ENCODE data around the gene ZNF672. TPM values are rescaled to one million over a fixed set of nuclear protein-coding genes. Genes with fewer than 3 reads are reported as not detected.
A peak's percentile ranks its signal among the peaks of the same experiment; 100 is the strongest.

Gene ZNF672
- total RNA-seq, 1 donor from 2014 or later = 39.8 TPM

DNA sequence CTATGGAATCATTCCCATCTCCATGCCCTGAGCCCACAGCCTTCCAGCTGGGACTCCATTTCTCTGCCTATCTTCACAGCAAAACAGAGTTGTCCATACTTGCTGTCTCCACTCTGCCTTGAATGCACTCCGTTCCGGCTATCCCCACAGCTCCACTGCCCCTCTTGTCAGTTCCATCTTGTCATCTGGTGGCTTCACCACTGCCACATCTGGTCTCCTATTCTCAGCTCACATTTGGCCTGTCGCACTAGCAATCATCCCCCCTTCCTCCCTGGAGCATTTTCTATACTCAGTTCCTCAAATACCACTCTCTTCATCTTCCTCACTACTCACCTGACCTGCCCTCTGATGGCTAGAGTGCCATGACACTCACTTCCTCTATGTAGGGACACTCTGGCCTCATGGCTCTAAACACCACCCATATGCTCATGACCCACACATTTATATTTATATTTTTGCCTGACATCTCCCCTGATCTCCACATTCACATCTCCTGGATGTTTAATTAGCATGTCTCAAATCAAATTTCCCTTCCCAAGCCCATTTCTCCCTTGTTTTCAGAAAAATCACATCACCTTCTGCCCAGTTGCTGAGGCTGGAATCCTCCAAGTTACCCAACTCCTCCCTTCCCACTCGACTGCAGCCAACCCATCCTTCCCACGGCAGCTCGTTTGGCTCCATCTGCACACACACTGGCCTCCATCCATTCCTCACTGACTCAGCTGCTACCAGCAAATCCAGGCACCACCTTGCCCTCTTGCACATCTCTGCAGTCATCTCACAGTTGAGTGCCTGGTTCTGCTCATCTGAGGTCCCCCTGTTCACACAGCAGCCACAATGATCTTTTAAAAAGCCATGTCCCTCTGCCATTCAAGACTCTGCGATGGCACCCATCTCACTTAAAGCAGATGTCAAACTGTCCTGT is 14.7 kb downstream of the ZNF672 start:
- TF ChIP-seq, protein P1, sequence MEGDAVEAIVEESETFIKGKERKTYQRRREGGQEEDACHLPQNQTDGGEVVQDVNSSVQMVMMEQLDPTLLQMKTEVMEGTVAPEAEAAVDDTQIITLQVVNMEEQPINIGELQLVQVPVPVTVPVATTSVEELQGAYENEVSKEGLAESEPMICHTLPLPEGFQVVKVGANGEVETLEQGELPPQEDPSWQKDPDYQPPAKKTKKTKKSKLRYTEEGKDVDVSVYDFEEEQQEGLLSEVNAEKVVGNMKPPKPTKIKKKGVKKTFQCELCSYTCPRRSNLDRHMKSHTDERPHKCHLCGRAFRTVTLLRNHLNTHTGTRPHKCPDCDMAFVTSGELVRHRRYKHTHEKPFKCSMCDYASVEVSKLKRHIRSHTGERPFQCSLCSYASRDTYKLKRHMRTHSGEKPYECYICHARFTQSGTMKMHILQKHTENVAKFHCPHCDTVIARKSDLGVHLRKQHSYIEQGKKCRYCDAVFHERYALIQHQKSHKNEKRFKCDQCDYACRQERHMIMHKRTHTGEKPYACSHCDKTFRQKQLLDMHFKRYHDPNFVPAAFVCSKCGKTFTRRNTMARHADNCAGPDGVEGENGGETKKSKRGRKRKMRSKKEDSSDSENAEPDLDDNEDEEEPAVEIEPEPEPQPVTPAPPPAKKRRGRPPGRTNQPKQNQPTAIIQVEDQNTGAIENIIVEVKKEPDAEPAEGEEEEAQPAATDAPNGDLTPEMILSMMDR (IDR thresholded peaks at IDR 0.05) = no peak
- intact Hi-C loops (cut with DNase I) = no loop called here
- DNase-seq (no peak), ATAC-seq (no peak)
- Histone ChIP-seq H3K4me3 (no peak overlapping the region), H3K27me3 (ENCODE audit: low read depth) (no peaks in the 10 kb centered on the region), H3K4me1 (peaks cover 7% of the 10 kb centered on the region), H3K9me3 (no peaks in the 10 kb centered on the region), H3K36me3 (peaks cover 58% of the 10 kb centered on the region), H3K27ac (no peak overlapping the region)

DNA sequence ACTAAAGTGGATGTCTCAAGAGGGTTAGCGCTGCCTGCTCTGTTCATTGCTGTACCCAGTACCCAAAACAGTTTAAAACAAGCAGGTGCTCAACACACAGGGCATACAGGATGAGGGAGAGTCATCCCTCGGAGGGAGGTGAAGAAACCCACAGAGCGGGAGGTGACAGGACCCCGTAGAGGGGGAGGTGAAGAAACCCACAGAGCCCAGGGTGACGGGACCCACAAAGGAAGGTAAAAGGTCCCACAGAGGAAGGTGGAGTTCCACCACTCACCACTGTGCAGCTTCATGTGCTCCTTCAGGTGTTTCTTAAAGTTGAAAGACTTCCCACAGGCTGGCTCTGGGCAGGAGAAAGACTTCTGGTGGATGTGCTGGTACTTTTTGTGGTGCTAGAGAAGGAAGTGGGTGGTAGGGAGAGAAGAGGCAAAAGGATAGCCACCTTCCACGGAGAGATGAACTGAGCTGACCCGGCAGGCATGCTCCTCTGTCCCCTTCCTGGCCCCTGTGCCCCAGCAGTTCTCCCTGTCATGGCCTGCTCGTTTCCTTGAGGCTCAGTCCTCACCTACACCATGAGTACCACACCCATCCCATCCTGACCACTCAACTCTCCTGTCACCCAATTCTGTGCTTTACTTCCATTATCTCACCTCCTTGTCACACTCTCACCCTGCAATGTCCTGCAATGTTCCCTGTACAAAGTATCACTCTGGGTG is 15.8 kb downstream of the ZNF672 start:
- Histone ChIP-seq H3K36me3 (peaks cover 48% of the 10 kb centered on the region), H3K27ac (no peak overlapping the region)

DNA sequence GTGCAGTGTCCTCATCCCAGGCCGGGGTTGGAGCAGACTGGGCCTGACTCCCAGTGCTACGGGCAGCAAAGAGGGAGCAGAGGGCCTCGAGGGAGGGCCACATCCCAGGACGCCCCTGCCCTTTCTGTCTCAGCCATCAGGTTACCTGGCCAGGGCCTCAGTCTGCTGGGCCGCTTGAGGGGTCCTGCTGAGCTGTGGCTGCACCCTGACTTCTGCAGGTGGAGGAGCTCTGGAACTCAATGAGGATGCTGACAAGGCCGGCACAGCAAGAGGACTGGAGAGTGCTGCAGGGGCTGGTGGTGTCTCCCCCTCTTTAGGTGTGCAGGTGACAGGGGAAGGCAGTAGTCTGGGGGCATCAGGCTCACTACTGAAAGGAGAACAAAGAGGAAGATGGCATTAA is 17.6 kb downstream of the ZNF672 start:
- ATAC-seq (no peak), DNase-seq (no peak)
- intact Hi-C loops (cut with DNase I) = no loop called here
- Histone ChIP-seq H3K27me3 (ENCODE audit: low read depth) (no peaks in the 10 kb centered on the region), H3K9me3 (no peaks in the 10 kb centered on the region), H3K4me1 (peaks cover 19% of the 10 kb centered on the region), H3K36me3 (peaks cover 30% of the 10 kb centered on the region), H3K27ac (no peak overlapping the region), H3K4me3 (no peak overlapping the region)
- TF ChIP-seq, protein P1 (IDR thresholded peaks at IDR 0.05) = no peak

More for the DNA sequence above, 15.8 kb downstream of the ZNF672 start:
- DNase-seq (no peak), ATAC-seq (no peak)
- Histone ChIP-seq H3K4me1 (peaks cover 10% of the 10 kb centered on the region), H3K4me3 (no peak overlapping the region), H3K27me3 (ENCODE audit: low read depth) (no peaks in the 10 kb centered on the region), H3K9me3 (no peaks in the 10 kb centered on the region)
- intact Hi-C loops (cut with DNase I) = no loop called here
- TF ChIP-seq, protein P1 (IDR thresholded peaks at IDR 0.05) = no peak

DNA sequence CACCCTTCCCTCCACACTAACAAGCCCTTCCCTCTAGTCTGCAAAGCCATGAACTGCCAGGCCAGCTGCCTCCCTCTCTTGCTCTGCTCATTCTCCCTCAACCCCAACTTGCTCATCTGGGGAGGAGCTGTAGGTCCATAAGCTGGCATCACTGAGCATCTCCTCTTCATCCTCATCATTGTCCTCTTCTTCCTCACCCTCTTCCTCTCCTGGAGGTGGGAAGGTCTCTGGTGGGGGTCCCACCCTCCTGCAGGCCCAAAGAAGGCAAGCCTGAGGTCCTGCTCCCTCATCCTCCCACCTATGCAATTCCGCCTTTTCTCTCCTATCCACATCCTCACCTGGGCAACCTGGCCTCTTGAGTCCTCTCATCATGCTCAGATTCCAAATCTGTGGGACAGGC is 18.2 kb downstream of the ZNF672 start:
- intact Hi-C loops (cut with DNase I) = no loop called here
- TF ChIP-seq, protein P1 (IDR thresholded peaks at IDR 0.05) = no peak
- Histone ChIP-seq H3K27me3 (ENCODE audit: low read depth) (no peaks in the 10 kb centered on the region), H3K9me3 (no peaks in the 10 kb centered on the region), H3K4me3 (no peak overlapping the region), H3K27ac (no peak overlapping the region), H3K36me3 (peaks cover 25% of the 10 kb centered on the region), H3K4me1 (peaks cover 19% of the 10 kb centered on the region)
- ATAC-seq (no peak), DNase-seq (no peak)

DNA sequence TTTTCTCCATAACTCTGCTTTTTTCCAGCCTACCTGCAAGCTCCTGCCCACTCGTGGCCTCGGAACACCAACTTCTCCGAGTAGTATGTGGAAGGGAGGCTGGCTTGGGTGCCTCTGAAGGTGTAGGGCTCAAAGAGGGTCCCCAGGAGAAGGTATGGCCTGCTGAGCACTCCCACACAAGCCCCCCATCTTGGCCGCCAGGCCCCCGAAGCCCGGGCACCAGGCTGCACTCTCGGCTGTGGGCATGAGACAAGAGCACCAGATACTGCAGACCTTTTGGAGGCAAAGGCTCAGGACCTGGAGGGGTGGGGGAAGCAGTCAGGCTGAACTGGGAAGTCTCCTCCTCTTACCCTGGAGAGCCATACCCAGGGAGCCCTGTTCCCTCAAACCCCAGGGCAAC is 19.2 kb downstream of the ZNF672 start:
- intact Hi-C loops (cut with DNase I) = no loop called here
- no peak overlapping the region for H3K27ac ChIP-seq
- H3K4me3 ChIP-seq = peak overlapping the region; percentile 60
- ATAC-seq (no peak), DNase-seq (no peak)
- H3K36me3 ChIP-seq = peaks cover 23% of the 10 kb centered on the region
- TF ChIP-seq, protein P1 (IDR thresholded peaks at IDR 0.05) = no peak
- no peaks in the 10 kb centered on the region for H3K27me3 ChIP-seq (ENCODE audit: low read depth)
- peaks cover 19% of the 10 kb centered on the region for H3K4me1 ChIP-seq
- H3K9me3 ChIP-seq = no peaks in the 10 kb centered on the region
